LNCAP (cell line): ENCODE results near the gene MRPL10.

Experiments
- TF ChIP-seq, protein P1 (sequence below): fragments of 450-650 bp; IDR thresholded peaks from 2 replicates; pipeline ENCODE4 v1.5.1; 2017; ENCODE audit warnings: mild to moderate bottlenecking

Gene MRPL10

DNA sequence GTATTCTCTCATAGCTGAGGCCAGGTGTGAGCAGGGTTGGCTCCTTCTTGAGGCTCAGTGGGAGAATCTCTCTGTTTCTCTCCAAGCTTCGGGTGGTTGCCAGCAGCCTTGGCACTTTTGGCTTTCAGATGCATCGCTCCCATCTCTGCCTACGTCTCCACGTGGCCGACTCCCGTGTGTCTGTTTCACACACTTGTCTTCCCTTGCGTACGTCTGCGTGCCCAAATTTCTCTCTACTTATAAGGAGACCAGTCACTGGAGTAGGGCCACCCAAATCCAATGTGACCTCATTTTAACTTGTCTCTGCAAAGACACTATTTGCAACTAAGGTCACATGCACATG is 24.5 kb downstream of the MRPL10 start:
- TF ChIP-seq, protein P1, sequence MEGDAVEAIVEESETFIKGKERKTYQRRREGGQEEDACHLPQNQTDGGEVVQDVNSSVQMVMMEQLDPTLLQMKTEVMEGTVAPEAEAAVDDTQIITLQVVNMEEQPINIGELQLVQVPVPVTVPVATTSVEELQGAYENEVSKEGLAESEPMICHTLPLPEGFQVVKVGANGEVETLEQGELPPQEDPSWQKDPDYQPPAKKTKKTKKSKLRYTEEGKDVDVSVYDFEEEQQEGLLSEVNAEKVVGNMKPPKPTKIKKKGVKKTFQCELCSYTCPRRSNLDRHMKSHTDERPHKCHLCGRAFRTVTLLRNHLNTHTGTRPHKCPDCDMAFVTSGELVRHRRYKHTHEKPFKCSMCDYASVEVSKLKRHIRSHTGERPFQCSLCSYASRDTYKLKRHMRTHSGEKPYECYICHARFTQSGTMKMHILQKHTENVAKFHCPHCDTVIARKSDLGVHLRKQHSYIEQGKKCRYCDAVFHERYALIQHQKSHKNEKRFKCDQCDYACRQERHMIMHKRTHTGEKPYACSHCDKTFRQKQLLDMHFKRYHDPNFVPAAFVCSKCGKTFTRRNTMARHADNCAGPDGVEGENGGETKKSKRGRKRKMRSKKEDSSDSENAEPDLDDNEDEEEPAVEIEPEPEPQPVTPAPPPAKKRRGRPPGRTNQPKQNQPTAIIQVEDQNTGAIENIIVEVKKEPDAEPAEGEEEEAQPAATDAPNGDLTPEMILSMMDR, result no peak

DNA sequence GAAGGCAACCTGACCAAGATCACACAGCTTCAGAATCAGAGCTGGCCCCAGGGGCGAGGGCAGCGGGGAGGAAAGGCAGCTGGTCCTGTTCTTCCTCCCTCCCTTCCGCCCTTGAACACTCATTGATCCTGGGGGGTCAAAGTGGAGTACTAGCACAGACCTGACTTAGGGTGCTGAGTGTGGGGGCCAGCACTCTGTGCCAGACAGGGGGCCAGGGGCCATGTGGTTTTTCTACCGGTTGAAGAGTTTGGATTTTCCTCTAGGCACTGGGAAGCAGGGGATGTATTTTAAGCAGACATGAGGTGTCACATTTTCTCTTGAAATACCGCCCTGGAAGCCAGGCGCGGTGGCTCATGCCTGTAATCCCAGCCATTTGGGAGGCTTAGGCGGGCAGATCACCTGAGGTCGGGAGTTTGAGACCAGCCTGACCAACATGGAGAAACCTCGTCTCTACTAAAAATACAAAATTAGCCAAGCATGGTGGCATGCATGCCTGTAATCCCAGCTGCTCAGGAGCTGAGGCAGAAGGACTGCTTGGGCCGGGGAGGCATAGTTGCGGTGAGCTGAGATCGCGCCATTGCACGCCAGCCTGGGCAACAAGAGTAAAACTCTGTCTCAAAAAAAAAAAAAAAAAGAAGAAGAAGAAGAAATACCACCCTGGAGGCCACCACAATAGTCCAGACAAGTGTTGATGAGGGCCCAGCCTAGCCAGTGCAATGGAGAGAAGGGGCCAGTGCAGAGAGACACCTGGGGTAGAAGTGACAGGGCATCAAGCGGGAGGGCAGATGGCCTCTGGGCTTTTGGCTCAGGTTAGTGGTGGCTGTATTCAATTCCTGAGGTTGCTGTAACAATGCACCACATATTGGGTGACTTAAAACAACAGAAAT is 25.1 kb downstream of the MRPL10 start:
- TF ChIP-seq, protein P1, result no peak

DNA sequence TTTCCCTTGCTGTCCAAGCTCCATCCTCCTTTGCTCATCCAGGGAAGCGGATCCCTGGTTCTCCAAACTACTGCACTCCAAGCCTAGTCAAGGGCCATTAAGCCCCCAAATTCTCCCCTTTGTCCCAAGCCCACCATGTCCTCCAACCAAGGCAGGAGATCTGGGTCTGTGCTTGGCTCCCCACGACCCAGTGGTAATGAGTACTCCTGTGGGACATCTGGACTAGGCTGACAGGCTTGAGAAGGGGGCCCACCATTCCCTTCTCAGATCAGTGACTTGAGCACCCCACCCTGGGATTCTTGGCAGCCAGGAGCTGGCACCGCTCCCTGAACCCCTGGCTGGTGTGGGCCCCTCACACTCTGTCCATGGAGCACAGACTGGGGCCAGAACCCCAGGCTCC is 26.9 kb downstream of the MRPL10 start:
- TF ChIP-seq, protein P1, result no peak

DNA sequence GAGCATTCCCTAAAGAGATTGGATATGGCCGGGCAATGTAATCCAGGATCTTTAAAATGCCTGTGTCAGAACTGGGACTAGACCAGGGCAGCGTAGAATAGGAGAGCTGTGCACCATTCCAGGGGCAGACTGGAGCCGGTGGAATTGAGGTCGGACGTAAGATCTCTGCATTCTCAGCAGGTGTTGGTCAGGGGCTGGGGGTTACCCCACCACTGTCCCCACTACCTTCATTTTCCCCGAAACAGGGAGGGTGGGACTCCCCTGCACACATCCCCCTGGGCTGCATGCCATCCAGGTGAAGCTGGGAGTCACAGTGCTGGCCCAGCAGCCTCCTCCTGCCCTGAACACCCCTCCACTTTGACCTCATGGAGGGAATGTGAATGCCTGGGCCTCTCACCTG is 27.6 kb downstream of the MRPL10 start:
- TF ChIP-seq, protein P1, result no peak

DNA sequence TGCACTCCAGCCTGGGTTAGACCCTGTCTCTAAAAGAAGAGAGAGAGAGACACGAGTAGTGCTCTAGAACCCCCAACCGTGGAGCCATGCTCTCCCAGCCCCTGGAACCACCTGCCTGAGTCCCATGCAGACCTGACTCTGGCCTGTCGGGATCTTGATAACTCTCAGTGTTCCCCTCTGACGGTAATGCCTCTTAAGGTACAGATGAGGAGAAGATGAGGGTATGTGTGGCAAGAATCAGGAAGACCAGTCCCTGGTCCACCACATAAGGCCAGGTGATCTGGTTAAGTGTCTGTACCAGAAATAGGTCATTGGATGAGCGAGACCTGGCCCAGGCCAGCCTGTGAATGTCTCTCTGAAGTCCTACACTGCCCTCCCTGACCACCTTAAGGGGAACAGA is 28.1 kb downstream of the MRPL10 start:
- TF ChIP-seq, protein P1, result no peak

DNA sequence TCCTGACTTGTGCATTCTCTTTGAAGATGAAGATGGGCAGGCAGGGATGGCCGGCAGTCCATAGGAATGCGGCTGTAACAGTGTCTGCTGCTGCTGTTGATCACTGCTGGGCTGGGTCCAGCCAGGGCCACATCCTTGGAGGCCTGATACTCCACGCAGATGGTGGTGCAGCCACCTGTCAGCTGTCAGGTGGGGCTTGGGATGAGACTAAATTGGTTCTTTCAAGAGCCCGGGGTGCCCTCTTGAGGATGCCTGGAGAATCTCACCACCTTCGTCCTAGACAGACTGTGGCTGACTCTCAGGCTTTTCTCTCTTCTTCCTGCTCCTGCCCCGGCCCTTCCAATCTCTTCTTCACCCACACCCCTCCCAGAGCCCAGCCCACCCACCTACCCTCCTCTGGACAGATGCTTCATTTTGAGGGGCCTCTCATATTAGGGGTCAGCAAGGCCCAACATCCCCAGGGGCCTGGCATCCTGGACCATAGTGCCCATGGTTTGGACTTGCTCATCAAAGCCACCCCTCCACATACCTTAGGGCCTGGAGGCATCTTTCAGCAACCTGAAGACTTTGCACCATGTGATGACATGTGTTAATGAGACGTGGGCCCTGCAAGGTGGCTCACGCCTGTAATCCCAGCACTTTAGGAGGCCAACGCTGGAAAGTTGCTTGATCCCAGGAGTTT is 28.9 kb downstream of the MRPL10 start:
- TF ChIP-seq, protein P1, result peak; percentile 61

DNA sequence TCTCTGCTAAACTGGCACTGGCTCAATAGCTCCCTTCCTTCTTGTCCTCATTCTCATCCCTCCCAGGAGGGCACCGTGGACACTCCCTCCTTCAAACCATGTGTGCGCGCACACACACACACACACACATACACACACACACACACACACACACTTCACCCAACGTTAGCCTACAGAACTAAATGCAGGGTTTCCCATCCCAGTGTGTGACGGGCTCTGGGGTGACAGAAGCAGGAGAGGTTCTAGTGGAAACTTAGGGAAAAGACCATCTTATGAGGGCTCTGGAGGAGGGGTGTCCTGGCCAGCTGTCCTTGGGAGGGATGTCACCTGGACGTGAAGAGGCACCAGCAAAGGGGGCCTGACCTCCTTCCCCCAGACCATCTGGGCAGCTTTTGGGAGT is 29.4 kb downstream of the MRPL10 start:
- TF ChIP-seq, protein P1, result no peak
